GM23338 (cell line): Measurements from ENCODE around the gene COG7.

Experiments
- CREB1 ChIP-seq: fragments of 250-450 bp; sonication (Bioruptor Pico); IDR thresholded peaks from 2 replicates; pipeline ENCODE4 v1.5.0; 2020; ENCODE audit warnings: low read depth, mild to moderate bottlenecking, moderate library complexity
- EZH2 ChIP-seq: fragments of 200-600 bp; sonication (generic); IDR thresholded peaks from one replicate; pipeline ENCODE4 v1.8.0; 2017; ENCODE audit warnings: antibody characterized with exemption, mild to moderate bottlenecking, low read depth; ENCODE audit not compliant: unreplicated experiment
- EZH2phosphoT487 ChIP-seq: fragments of 200-600 bp; sonication (generic); IDR thresholded peaks from one replicate; pipeline ENCODE4 v1.8.1; 2018; ENCODE audit warnings: antibody characterized with exemption; ENCODE audit not compliant: unreplicated experiment
- POLR2AphosphoS5 ChIP-seq: IDR thresholded peaks from 2 replicates; pipeline ENCODE4 v1.6.1; 2016; ENCODE audit warnings: antibody characterized with exemption, low read depth
- TF ChIP-seq, protein P1 (sequence below), 2 experiments: fragments of 200-600 bp in 1 of 2; sonication (generic) in 1 of 2; conservative IDR thresholded peaks; 2 replicates each; pipeline versions ENCODE4 v1.5.1 to v1.6.1; 2016 to 2017; ENCODE audit warnings: antibody characterized with exemption in 2 of 2, low read depth in 2 of 2, mild to moderate bottlenecking in 2 of 2, moderate library complexity in 1 of 2
- TF ChIP-seq, protein P2 (sequence below): IDR thresholded peaks from 2 replicates; pipeline ENCODE4 v1.6.1; 2016; ENCODE audit warnings: antibody characterized with exemption
- TF ChIP-seq, protein P3 (sequence below): IDR thresholded peaks from one replicate; pipeline ENCODE4 v1.6.1; 2018; ENCODE audit warnings: antibody characterized with exemption; ENCODE audit not compliant: unreplicated experiment

DNA sequence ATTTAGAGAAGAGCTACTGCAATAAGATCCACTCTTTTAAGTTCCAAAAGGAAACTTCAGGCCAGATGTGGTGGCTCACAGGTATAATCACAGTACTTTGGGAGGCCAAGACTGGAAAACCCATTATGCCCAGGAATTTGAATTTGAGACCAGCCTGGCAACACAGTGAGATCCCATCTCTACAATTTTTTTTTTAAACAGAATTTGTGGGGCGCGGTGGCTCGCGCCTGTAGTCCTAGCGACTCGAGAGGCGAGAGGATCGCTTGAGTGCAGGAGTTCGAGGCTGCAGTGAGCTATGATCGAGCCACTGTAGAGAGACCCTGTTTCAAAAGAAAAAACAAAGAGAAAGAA, 793 bp downstream of the COG7 start:
- TF ChIP-seq EZH2 (no peak), POLR2AphosphoS5 (no peak), EZH2phosphoT487 (no peak), CREB1 (CRISPR knock-in tag) (no peak)
- TF ChIP-seq, protein P1, sequence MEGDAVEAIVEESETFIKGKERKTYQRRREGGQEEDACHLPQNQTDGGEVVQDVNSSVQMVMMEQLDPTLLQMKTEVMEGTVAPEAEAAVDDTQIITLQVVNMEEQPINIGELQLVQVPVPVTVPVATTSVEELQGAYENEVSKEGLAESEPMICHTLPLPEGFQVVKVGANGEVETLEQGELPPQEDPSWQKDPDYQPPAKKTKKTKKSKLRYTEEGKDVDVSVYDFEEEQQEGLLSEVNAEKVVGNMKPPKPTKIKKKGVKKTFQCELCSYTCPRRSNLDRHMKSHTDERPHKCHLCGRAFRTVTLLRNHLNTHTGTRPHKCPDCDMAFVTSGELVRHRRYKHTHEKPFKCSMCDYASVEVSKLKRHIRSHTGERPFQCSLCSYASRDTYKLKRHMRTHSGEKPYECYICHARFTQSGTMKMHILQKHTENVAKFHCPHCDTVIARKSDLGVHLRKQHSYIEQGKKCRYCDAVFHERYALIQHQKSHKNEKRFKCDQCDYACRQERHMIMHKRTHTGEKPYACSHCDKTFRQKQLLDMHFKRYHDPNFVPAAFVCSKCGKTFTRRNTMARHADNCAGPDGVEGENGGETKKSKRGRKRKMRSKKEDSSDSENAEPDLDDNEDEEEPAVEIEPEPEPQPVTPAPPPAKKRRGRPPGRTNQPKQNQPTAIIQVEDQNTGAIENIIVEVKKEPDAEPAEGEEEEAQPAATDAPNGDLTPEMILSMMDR (conservative IDR thresholded peaks at IDR 0.05; ENCODE audit: low read depth in 2 of 2), result no peak
- TF ChIP-seq, protein P2, sequence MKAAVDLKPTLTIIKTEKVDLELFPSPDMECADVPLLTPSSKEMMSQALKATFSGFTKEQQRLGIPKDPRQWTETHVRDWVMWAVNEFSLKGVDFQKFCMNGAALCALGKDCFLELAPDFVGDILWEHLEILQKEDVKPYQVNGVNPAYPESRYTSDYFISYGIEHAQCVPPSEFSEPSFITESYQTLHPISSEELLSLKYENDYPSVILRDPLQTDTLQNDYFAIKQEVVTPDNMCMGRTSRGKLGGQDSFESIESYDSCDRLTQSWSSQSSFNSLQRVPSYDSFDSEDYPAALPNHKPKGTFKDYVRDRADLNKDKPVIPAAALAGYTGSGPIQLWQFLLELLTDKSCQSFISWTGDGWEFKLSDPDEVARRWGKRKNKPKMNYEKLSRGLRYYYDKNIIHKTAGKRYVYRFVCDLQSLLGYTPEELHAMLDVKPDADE, result no peak
- TF ChIP-seq, protein P3, sequence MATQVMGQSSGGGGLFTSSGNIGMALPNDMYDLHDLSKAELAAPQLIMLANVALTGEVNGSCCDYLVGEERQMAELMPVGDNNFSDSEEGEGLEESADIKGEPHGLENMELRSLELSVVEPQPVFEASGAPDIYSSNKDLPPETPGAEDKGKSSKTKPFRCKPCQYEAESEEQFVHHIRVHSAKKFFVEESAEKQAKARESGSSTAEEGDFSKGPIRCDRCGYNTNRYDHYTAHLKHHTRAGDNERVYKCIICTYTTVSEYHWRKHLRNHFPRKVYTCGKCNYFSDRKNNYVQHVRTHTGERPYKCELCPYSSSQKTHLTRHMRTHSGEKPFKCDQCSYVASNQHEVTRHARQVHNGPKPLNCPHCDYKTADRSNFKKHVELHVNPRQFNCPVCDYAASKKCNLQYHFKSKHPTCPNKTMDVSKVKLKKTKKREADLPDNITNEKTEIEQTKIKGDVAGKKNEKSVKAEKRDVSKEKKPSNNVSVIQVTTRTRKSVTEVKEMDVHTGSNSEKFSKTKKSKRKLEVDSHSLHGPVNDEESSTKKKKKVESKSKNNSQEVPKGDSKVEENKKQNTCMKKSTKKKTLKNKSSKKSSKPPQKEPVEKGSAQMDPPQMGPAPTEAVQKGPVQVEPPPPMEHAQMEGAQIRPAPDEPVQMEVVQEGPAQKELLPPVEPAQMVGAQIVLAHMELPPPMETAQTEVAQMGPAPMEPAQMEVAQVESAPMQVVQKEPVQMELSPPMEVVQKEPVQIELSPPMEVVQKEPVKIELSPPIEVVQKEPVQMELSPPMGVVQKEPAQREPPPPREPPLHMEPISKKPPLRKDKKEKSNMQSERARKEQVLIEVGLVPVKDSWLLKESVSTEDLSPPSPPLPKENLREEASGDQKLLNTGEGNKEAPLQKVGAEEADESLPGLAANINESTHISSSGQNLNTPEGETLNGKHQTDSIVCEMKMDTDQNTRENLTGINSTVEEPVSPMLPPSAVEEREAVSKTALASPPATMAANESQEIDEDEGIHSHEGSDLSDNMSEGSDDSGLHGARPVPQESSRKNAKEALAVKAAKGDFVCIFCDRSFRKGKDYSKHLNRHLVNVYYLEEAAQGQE, result no peak
